Measurements from ENCODE around the gene ZNF23.

DNA sequence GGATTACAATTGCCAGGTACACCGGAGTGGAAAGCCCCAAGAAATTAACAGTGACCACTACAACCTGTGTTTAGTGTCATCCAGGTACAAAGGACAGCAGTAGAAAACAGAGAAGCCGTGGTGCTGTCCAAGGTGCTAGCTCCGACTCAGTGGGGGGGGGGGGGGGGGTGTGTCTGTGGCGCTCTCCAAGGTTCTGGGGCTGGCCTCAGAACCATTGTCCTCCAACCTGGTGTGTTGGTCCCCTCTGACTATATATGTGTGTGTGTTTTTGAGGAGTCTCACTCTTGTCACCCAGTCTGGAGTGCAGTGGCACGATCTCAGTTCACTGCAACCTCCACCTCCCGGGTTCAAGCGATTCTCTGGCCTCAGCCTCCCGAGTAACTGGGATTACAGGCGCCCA, 5.8 kb upstream of the ZNF23 start:
- TF ChIP-seq, protein P1, sequence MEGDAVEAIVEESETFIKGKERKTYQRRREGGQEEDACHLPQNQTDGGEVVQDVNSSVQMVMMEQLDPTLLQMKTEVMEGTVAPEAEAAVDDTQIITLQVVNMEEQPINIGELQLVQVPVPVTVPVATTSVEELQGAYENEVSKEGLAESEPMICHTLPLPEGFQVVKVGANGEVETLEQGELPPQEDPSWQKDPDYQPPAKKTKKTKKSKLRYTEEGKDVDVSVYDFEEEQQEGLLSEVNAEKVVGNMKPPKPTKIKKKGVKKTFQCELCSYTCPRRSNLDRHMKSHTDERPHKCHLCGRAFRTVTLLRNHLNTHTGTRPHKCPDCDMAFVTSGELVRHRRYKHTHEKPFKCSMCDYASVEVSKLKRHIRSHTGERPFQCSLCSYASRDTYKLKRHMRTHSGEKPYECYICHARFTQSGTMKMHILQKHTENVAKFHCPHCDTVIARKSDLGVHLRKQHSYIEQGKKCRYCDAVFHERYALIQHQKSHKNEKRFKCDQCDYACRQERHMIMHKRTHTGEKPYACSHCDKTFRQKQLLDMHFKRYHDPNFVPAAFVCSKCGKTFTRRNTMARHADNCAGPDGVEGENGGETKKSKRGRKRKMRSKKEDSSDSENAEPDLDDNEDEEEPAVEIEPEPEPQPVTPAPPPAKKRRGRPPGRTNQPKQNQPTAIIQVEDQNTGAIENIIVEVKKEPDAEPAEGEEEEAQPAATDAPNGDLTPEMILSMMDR (IDR thresholded peaks at IDR 0.05; ENCODE audit: poor library complexity) = no peak
- TF ChIP-seq EZH2phosphoT487 (IDR thresholded peaks at IDR 0.05; ENCODE audit: low read depth, severe bottlenecking, unreplicated experiment) = no peak
